HFF-Myc (cell line): ENCODE results near the gene ACOX2.
"Not testable (repeated sequence)": the region's sequence is repeated elsewhere in the genome, so short reads cannot be mapped to it uniquely, and the experiment has no call there.

Source experiments
- DNase-seq: peaks from one replicate; pipeline ENCODE4 v3.0.0-alpha.2; 2011; ENCODE audit warnings: low read depth; ENCODE audit errors: extremely low read depth
- H3K4me3 ChIP-seq: replicated peaks from 2 replicates; pipeline ENCODE4 v1.5.1; 2011; ENCODE audit warnings: low read depth, mild to moderate bottlenecking, control low read depth, low read length
- TF ChIP-seq, protein P1 (sequence below): IDR thresholded peaks from 2 replicates; pipeline ENCODE4 v1.5.1; 2012; ENCODE audit warnings: mild to moderate bottlenecking, low read depth, low read length, control low read depth; ENCODE audit errors: missing control alignments

ACOX2 gene

DNA sequence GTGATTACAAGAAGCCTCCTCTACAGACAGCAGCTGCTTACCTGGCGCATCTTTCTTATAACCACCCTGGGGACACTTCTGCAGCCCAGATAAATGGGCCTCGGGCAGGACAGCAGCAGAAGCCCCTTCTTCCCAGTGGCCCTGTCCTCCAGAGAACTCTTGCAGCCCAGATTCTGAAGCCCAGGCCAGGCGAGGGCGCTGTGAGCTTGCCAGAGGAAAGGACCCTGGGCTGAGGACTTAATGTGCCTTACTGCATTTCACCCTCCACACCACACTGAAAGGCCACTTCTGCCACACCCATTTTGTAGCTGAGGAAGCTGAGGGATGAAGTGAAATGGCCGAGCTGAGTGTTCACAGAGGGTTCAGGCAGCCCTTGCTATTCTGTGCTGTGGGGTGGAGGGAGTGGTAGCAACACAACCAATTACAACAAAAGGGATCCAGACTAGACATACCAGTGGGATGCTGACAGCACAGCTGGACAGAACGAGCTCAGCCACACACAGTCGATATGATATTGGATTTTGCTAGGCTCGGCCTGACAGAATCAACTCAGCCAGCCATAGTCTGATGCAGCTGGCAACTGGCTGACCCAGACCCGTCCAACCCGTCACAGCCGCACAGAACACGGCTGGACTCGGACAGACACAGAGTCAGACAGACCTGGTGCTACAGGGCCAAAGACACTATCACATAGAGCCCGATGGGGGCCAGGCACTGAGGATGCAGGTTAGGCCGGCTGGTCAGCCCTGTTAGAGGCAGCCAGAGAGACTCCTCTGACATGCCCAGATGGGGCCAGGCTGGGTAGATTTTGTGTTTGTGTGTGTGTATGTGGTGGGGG lies 7.3 kb downstream of the ACOX2 start:
- no peak overlapping the region for H3K4me3 ChIP-seq
- no peak for DNase-seq
- TF ChIP-seq, protein P1, sequence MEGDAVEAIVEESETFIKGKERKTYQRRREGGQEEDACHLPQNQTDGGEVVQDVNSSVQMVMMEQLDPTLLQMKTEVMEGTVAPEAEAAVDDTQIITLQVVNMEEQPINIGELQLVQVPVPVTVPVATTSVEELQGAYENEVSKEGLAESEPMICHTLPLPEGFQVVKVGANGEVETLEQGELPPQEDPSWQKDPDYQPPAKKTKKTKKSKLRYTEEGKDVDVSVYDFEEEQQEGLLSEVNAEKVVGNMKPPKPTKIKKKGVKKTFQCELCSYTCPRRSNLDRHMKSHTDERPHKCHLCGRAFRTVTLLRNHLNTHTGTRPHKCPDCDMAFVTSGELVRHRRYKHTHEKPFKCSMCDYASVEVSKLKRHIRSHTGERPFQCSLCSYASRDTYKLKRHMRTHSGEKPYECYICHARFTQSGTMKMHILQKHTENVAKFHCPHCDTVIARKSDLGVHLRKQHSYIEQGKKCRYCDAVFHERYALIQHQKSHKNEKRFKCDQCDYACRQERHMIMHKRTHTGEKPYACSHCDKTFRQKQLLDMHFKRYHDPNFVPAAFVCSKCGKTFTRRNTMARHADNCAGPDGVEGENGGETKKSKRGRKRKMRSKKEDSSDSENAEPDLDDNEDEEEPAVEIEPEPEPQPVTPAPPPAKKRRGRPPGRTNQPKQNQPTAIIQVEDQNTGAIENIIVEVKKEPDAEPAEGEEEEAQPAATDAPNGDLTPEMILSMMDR, result peak; percentile 59

DNA sequence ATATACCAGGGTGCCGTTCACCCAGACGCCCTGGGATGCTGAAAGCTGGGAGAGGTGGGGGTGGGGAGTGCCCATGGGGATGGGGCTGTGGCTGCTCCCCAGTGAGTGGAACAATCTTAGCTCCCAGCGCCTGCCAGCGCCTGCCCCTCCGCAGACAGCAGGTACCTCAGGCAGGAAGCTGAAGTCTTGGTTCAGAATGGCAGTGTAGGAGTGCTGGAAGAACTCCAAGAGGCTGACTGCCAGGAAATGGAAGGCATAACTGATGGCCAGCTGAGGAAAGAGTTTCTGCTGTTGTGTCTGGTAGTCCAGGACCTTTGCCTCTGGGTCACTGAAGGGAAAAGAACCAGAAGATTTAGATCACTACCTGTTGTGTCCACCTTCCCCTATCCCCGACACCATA lies 8.4 kb downstream of the ACOX2 start:
- no peak for DNase-seq
- TF ChIP-seq, protein P1, result no peak
- H3K4me3 ChIP-seq, result no peak overlapping the region

DNA sequence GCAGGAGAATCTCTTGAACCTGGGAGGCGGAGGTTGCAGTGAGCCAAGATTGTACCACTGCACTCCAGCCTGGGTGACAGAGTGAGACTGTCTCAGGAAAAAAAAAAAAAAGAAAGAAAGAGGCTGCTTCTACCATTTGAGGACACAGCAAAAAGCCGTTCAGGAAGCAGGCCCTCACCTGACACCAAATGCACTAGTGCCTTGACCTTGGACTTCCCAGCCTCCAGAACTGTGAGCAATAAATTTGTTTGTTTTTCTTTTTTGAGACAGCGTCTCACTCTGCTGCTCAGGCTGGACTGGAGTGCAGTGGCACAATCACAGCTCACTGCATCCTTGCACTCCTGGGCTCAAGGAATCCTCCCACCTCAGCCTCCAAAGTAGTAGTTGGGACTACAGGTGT lies 9.6 kb downstream of the ACOX2 start:
- not testable (repeated sequence) for DNase-seq, H3K4me3 ChIP-seq

DNA sequence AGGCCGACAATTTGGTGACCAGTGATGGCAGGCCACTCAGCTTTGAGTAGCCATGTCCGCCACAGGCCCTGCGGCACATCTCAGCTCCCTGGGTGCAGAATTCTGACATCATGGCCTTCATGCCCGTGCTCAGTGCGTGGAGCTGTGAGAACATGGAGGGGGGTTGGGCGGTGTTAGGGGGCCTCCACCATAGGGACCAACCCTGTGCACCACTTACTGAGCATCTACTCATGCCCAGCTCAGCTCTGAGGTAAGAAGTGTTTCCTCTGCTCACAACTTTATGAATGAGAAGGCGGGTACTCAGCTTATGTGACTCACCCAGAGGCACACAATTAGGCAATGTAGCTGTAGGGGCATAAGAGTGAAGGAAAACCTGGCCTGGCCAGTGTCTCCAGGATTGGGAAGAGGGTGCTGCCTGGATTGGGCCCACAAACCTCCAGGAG lies 10.5 kb downstream of the ACOX2 start:
- no peak overlapping the region for H3K4me3 ChIP-seq
- TF ChIP-seq, protein P1, result no peak
- DNase-seq, result peak; percentile 74

DNA sequence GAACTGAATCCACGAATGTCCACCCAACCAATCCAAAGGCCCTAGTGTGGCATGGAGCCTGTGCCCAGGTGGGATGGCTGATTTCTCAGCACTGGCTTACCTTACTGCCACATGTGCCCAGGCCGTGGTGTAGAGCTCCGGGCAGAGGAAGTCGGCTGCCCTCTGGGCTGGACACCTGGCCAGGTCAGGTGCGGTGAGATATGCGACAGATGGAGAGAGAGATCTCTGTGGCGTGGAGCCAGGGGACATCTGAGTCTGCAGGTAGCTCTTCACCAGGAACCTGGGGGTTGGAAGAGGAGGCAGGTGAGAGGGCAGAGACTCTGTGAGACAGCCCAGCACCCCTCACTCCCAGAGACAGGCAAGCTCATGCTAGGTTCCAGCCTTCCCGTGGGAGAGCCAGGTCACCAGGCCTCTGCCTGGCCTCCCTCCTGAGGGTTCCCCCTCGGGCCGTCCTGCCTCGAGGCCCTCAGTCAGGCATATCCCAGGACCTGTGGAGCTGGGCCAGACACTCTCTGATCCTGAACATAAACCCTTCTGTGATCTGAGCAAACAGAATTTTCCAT lies 12.6 kb downstream of the ACOX2 start:
- H3K4me3 ChIP-seq, result no peak overlapping the region
- DNase-seq, result no peak
- TF ChIP-seq, protein P1, result no peak

DNA sequence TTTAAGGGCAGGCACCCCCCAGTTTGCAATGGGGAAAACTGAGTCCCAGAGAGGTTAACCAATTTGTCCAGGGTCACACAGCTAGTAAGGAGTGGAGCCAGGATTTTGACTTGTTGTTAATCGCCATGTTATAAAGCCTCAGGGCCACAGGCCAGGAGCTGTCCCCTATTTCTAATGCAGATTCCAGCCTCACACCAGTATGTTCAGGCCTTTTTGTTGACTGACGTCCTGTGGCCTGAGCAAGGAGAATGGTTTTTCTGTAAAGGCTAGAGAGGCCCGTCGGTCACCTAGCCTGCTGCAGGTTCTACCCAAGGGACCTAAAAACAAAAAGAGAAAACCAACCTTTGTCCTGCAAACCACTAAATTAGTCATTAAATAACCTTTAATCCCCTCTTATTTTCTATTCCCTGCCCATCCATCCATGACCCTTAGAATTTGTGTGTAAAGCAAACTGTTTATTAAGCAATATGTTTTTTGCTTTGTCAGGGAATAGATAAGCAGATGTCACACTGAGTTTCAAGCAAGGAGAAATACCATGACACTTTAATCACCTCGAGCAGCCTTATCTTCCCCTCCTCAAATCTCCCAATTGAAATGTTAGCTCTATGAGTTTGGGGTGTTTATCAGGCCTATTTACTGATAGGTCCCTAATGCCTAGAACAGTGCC lies 14.1 kb downstream of the ACOX2 start:
- no peak for DNase-seq
- TF ChIP-seq, protein P1, result no peak

DNA sequence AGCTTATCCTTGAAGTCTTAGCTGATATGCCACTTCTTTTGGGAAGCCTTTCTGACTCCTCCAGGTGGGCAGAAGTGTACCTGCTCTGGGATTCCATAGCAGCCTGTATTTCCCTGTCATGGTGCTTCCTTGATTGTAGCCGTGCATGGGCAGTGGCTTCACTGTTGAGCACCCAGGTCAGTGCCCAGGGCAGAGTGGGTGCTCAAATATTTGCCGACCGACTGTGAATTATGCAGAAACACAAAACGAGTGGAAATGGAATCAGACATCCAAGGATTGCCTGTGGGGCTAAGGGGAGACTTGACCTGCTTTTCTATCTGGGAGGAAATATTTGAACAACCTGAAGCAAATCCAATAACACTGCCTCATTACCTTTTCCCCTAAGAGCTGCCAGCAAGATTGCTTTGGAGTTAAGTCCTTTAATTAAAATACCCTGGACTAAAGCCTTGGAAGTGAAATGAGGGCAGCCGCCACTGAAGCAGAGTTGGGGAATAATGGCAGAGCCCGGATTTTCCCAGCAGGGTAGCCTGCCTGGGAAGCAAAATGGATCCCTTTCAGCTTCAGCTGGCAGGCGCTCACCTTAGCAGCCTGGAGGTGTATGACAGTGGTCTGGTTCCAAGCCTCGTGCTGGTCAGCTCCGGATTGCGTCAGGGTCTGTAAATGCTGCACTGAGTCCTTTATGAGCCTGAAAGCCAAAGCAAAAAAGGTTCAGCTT lies 14.9 kb downstream of the ACOX2 start:
- TF ChIP-seq, protein P1, result no peak
- no peak overlapping the region for H3K4me3 ChIP-seq
- DNase-seq, result no peak

More for the DNA sequence above, 14.1 kb downstream of the ACOX2 start:
- H3K4me3 ChIP-seq, result no peak overlapping the region
